Esophagus mucosa (tissue), 1 donor: Measurements from ENCODE around the gene APCDD1L. TPM values are rescaled to one million over a fixed set of nuclear protein-coding genes. Genes with fewer than 3 reads are reported as not detected.

Experiments
- ATAC-seq: fragments of 200-7000 bp; cut with Tn5 transposase; one replicate; pipeline ENCODE4 v1.9.1; 2020
- total RNA-seq: library from RNA; stranded (reverse); gene quantifications from one replicate; pipeline ENCODE4 v1.2.4, GENCODE V29; 2023
- donor health status: DM: yes; HTN: yes; CAD: no.

Gene APCDD1L
- total RNA-seq, 1 donor from 2014 or later: 0.16 TPM

DNA sequence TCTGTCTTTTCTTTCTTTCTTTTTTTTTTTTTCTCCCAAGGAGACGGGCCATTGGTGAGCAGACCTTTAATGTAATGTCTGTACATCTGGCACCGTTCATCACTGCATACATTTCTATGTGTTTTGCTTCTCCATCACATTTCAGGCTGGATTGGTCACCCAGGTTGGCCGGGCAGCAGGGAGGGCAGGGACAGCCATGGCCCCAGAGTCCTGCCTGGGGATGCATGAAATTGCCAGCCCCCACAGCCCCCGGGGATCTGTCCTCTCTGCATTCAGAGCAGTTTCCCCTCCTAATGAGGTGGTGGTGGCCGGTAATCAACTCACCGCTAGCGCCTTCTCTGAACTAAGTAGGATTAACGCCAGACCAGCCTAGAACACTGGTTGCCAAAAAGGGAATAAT, 50.4 kb downstream of the APCDD1L start:
- no peak for ATAC-seq

DNA sequence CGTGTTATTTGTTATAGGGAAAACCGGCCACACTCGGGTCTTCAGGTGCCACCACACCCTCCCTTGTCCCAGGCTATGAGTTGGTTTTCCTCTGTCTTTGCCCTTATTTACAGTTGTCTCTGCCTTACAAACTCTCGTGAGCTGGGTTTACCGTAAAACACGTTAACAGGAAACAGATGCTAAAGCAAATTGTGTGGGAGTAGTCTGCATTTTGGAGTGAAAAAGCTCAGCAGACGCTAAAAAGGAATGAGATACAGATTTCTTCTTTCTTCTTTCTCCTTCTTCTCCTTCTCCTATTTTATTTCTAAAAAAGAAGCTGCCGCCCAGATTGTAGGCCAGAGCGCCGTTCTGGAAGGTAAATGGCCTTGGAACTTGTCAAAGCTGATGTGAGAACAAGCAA, 51.9 kb downstream of the APCDD1L start:
- no peak for ATAC-seq

GRCh38 chr20:58461899-58462298, 53.3 kb downstream of the APCDD1L start:
- ATAC-seq: peak; percentile 47

- no peak for ATAC-seq
These were observed 54.1 kb downstream of the APCDD1L start for GRCh38 chr20:58461104-58461503.

GRCh38 chr20:58459058-58459750, 56.0 kb downstream of the APCDD1L start:
- no peak for ATAC-seq

DNA sequence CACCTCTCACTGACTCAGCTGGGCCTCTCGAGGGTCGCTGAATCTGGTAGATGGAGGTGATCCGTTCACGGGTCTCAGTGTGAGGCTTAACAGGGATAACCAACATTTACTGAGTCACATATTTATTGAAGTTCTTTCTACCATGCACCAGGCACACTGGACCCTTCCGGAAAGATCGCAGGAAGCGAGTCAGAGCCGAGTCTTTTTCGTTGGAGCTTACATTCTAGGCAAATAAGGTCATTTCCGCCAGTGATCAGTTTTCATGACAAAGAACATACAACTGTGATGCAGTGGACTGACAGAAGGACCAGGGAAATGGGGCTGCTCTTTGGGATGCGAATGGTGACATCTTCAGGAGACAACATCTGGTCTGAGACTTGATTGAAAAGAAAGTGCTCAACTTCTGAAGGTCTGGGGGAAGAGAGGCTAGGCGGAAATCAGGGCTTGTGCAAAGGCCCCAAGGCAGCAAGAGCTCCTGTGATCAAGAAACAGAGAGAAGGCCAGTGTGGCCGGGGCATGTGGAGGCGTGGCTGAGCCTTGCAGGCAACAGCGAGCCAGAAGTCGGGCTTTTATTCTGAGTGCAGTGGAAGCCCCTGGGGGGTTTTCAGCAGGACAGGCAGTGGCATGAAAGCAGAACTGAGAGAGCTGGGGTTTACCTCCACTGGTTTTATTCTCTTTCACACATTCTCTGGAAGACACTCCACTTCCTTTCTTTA, 56.7 kb downstream of the APCDD1L start:
- peak; percentile 14 for ATAC-seq

DNA sequence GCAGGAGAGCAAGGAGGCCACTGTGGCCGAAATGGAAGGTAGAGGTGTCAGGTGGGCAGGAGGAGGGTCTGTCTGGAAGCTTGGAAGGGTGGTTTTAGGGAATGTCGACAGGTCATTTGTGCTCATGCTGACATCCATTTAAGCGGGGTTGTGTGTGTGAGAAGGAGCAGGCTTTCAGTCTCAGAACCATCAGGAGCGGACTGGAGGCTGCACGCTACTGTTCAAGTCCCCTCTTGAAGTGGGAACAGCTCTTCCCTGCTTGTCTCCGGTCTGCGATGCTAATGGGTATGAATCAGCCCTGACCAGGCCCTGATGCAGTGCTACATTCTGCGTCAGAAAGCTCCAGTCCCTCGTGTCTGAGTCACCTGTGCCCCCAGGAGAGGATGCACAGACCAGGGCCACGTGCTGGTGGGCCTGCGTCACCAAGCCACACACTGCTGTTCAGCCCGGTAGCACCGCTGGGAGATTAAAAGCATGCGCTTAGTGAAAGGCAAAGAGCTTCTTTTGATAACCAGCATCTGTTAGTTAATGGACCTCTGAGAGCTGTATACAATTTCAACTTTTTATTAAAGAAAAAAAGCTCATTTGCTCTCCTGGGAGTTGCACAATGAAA, 58.0 kb downstream of the APCDD1L start:
- ATAC-seq: peak; percentile 45

- no peak for ATAC-seq
These were observed 60.7 kb downstream of the APCDD1L start for GRCh38 chr20:58454460-58454859.

- no peak for ATAC-seq
These were observed 61.8 kb downstream of the APCDD1L start for GRCh38 chr20:58453391-58453790.

DNA sequence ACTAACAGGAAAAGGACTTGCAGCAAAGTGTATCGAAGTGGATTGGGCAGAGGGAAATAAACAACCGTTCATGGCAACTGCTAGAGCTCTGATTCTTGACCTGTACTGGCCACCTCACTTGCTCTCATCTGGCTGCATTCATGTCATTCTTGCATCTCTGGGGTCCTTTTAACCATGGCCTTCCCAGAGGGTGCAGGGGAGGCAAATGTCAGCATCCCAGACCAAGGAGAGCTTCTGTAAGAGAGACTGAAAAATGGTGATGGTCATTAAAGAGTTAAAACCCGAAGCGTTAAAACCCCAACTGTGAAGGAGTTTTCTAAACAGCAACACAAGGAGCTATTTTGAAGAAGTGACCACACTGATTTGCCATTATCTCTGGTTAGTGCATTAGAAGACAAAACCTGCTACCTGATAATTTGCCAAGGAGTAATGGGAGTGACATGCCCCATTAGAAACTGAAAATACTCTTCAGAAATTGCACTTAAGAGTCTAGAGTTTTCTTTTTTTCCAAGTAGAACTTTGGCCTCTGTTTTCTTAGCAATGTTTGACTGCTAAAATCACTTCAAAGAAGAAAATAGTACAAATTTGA, 62.4 kb downstream of the APCDD1L start:
- ATAC-seq: no peak

DNA sequence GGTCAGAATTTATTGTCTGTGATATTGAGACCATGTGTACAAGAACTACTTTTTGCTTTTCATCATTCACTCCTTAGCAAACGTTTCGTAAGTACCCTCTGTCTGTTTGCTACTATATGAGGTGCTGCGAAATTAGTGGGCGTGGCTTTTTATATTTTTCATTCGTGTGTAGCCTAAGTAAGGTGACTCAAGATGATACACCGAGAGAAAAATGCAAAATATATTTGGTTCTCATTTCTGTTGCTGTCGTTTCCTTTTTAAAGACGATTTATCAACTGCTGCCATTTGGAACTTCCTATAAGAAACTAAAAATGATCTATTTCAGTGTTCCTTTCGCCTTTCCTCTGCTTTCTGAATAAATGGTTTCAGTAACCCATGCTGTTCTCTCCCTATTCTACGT, 64.9 kb downstream of the APCDD1L start:
- no peak for ATAC-seq

DNA sequence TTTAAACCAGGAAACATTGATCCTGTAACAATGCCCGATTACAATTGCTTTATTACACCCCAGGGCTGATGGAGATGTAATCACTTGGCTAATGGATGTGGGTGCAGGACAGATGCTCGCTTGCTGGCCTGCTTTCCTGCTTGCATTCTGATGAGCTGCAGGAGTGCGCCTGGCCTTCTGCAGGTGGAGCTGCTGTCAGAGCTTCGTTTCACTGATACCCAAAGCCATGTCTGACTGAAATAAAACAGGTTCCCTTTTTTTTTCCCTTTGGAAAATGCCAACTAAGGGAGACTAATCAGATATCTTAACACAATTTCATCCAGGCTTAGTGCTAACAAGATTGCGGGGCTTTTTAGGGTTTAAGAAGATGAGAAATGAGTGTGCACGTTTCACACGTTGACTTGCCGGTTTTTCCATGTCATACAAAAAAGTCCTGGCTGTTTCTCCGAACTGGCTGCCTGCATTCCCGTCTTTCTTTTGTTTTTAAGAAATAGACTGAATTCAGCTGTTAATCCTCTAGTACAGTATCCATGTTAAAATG, 65.4 kb downstream of the APCDD1L start:
- ATAC-seq: no peak

DNA sequence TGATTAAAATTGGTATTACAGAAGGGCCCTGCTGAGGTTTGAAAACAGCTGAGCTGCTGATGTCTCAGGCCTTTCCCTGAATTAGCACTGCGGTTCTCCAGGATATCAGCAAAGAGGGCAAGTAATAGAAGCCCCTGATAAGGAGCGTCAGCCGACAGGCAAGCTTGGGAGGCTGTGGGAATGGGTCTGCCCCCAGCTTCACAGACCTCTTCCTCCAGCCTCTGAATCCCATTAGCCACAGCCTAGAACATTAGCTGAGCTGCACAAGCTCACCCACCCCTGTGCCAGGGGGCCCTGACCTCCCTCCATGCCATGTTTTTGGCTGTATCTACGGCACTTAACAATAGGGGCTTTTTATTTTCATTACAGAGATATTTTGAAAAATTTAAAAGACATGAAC, 66.2 kb downstream of the APCDD1L start:
- no peak for ATAC-seq

DNA sequence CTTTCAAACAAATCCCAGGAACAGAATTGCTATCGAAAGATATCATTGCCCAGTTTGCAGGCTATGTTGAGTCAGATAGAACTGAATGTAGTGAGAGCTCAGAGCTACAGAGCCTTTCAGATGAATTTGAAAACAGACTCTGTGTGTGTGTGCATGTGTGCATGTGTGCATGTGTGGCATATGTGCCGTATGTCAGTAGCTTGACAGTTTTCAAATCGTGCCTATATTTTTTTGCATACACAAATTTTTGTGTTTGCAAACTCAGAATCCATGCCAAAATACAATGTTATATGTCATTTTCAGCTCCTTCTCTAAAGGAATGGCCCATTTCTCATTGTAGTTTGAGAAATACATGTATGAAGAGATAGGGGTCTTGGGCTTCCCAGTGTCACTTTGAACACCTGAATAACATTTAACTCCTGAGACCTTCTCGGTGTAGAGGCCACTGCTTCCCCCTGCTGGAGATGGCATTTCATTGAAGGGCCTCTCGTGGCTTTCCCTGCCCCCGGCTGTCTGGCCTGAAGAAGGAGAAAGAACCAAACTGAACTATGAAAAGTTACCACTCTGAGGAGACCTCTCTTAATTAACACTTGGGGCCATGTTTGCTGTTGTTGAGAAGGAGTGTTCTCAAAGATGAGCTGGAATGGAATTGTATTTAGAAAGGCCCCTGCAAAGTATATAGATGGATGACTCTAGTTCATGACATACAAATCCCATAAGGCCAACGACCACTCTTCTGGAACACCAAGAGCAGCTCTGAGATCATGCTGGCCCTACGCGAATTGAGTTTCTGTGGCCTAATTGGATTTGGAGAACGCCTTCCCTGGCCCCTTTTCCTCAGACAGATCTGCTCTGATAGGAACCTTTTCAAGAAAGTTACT, 67.4 kb downstream of the APCDD1L start:
- peak; percentile 55 for ATAC-seq

GRCh38 chr20:58446960-58447265, 68.3 kb downstream of the APCDD1L start:
- no peak for ATAC-seq

DNA sequence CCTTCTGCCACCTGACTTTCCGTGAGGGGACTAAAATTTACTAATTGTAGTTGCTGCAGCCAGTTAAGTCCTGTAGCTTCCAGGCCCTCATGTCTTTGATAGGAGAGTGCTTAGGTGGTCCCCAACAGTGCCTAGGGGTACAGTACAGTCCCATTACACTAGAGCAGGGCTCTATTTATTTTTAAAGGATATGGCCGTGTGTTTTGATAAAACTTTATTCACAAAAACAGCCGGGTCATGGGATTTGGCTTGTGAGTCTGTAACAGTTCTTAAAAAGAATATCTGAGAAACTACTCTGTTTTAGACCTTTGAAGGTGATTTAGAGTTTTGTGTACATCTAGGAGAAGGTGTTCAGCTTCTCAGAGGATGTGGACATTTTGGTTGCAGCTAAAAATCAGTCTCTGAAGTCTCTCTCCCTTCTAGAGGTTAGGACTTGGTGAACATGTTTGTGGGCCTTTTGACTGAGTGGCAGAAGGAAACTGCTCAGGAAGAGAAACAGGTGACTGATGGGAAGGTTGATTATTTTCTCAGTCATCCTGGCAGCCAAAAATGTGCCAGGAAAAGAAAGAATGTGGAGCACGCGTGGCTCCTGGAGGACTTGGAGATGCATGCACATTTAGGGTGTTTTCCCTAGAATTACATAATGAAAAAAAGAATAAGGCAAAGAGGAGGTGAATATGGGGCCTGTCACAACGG, 68.8 kb downstream of the APCDD1L start:
- no peak for ATAC-seq

DNA sequence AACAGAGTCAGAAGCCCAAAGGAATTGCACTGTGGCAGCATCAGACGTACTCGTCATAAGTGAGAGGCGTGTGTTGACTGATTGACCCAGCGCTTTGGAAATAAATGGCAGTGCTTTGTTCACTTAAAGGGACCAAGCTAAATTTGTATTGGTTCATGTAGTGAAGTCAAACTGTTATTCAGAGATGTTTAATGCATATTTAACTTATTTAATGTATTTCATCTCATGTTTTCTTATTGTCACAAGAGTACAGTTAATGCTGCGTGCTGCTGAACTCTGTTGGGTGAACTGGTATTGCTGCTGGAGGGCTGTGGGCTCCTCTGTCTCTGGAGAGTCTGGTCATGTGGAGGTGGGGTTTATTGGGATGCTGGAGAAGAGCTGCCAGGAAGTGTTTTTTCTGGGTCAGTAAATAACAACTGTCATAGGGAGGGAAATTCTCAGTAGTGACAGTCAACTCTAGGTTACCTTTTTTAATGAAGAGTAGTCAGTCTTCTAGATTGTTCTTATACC, 70.4 kb downstream of the APCDD1L start:
- no peak for ATAC-seq

DNA sequence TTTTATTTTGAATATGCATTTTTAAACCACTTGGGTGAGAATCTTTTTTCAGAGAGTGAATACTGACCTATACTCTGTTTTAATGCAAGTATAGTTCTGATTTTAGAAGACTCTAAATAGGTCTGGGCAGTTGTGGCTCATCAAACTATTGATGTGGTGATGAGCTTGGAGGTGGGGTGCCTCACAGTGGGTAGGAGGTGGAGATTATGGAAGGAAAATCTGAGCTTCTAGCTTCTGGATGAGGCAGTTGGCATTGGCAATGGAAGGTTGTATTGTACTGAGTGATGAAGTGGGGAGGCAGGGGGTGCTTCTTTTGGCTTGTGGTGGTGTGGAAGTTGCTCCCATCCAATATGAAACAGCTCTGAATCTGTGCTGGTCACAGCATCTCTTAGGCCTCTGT, 73.5 kb downstream of the APCDD1L start:
- no peak for ATAC-seq

- no peak for ATAC-seq
These were observed 75.0 kb downstream of the APCDD1L start for GRCh38 chr20:58440021-58440767.

- ATAC-seq: no peak
These were observed 76.0 kb downstream of the APCDD1L start for GRCh38 chr20:58438970-58439808.
